Measurements from ENCODE around the gene PSME2. TPM values are rescaled to one million over a fixed set of nuclear protein-coding genes. Genes with fewer than 3 reads are reported as not detected.
A peak's percentile ranks its signal among the peaks of the same experiment; 100 is the strongest.

PSME2 gene
- total and polyA plus RNA-seq, 9 of the 15 experiments (the other 6 are each of a cell fraction or from before 2014, with no cell fraction given) = 111 to 579 (median 159) TPM

DNA sequence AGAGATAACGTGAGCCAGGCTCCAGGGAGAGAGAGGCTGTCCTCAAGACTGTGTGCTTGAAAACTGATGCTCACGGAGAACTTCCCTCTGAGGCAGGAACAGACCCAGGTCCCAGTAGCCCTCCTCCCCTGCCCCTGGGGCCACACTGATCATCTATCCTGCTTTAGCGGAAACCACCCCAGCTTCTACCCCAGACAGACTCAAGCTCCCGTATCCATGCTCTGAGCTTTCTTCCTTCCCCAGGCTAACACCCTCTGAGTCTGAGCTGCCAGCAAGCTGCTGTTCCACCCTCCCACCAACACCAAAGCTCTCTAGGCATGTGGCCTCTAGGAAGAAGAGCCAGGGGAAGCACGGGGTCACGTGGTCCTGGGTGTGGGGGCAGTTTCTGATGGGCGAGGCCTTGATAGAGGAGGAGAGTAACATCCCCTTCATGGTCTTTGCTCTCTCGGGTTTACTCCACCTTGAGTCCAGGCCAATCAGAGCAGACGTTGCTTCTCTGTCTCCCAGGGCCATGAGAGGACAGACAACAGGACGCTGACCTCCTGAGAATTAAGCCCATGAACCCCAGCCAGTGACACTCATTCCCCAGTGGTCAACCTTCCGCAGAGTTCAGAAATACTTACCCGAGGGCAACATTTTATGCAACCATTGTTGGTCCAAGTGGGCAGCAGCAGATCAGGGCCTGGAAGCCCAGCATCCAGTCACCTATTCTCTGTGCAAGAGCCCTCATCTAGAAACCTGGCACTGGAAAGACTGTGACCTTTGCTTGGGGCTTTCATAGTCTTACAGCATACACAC is 50.9 kb downstream of the PSME2 start (continued):
- TF ChIP-seq, protein P1, sequence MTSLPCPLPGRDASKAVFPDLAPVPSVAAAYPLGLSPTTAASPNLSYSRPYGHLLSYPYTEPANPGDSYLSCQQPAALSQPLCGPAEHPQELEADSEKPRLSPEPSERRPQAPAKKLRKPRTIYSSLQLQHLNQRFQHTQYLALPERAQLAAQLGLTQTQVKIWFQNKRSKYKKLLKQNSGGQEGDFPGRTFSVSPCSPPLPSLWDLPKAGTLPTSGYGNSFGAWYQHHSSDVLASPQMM (CRISPR knock-in tag; IDR thresholded peaks at IDR 0.05) = no peak
- TF ChIP-seq, protein P2, sequence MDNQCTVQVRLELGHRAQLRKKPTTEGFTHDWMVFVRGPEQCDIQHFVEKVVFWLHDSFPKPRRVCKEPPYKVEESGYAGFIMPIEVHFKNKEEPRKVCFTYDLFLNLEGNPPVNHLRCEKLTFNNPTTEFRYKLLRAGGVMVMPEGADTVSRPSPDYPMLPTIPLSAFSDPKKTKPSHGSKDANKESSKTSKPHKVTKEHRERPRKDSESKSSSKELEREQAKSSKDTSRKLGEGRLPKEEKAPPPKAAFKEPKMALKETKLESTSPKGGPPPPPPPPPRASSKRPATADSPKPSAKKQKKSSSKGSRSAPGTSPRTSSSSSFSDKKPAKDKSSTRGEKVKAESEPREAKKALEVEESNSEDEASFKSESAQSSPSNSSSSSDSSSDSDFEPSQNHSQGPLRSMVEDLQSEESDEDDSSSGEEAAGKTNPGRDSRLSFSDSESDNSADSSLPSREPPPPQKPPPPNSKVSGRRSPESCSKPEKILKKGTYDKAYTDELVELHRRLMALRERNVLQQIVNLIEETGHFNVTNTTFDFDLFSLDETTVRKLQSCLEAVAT (IDR thresholded peaks at IDR 0.05) = peak in 1 of 2 experiments; percentile 45; a peak in 1 of 4 replicates
- TF ChIP-seq U2AF2 (optimal IDR thresholded peaks at IDR 0.05; ENCODE audit: low read depth, low read length) = no peak
- TF ChIP-seq NFATC3 (IDR thresholded peaks at IDR 0.05) = no peak
- TF ChIP-seq NFYB (IDR thresholded peaks at IDR 0.05; ENCODE audit: extremely low read depth, insufficient read length) = peak; percentile 40
- no peak for TF ChIP-seq LCOR (CRISPR knock-in tag; IDR thresholded peaks at IDR 0.05)
- TF ChIP-seq ZNF444 (CRISPR knock-in tag; IDR thresholded peaks at IDR 0.05) = no peak
- TF ChIP-seq POLR3G (IDR thresholded peaks at IDR 0.05; ENCODE audit: extremely low read depth, insufficient read length, insufficient replicate concordance) = no peak
- no peak for TF ChIP-seq RUNX1 (IDR thresholded peaks at IDR 0.05; ENCODE audit: low read depth)
- TF ChIP-seq, protein P3, sequence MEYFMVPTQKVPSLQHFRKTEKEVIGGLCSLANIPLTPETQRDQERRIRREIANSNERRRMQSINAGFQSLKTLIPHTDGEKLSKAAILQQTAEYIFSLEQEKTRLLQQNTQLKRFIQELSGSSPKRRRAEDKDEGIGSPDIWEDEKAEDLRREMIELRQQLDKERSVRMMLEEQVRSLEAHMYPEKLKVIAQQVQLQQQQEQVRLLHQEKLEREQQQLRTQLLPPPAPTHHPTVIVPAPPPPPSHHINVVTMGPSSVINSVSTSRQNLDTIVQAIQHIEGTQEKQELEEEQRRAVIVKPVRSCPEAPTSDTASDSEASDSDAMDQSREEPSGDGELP (CRISPR knock-in tag; IDR thresholded peaks at IDR 0.05; ENCODE audit: borderline replicate concordance) = peak; percentile 22; the same call in 1 of the 2 replicates
- TF ChIP-seq RBM39 (optimal IDR thresholded peaks at IDR 0.05; ENCODE audit: low read depth, low read length) = peak; percentile 52
- TF ChIP-seq, protein P4, sequence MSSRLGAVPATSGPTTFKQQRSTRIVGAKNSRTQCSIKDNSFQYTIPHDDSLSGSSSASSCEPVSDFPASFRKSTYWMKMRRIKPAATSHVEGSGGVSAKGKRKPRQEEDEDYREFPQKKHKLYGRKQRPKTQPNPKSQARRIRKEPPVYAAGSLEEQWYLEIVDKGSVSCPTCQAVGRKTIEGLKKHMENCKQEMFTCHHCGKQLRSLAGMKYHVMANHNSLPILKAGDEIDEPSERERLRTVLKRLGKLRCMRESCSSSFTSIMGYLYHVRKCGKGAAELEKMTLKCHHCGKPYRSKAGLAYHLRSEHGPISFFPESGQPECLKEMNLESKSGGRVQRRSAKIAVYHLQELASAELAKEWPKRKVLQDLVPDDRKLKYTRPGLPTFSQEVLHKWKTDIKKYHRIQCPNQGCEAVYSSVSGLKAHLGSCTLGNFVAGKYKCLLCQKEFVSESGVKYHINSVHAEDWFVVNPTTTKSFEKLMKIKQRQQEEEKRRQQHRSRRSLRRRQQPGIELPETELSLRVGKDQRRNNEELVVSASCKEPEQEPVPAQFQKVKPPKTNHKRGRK (tag; IDR thresholded peaks at IDR 0.05) = no peak
- no peak for TF ChIP-seq ZNF780A (CRISPR knock-in tag; IDR thresholded peaks at IDR 0.05)
- no peak for TF ChIP-seq TGIF2 (CRISPR knock-in tag; IDR thresholded peaks at IDR 0.05)
- TF ChIP-seq, protein P5, sequence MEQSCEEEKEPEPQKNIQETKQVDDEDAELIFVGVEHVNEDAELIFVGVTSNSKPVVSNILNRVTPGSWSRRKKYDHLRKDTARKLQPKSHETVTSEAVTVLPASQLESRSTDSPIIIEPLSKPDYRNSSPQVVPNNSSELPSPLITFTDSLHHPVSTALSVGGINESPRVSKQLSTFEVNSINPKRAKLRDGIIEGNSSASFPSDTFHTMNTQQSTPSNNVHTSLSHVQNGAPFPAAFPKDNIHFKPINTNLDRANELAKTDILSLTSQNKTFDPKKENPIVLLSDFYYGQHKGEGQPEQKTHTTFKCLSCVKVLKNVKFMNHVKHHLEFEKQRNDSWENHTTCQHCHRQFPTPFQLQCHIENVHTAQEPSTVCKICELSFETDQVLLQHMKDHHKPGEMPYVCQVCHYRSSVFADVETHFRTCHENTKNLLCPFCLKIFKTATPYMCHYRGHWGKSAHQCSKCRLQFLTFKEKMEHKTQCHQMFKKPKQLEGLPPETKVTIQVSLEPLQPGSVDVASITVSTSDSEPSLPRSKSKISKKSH (CRISPR knock-in tag; IDR thresholded peaks at IDR 0.05) = no peak
- peak in 1 of 2 experiments; percentile 61; a peak in 2 of 4 replicates for TF ChIP-seq MAZ (CRISPR knock-in tag; conservative IDR thresholded peaks at IDR 0.05 in 1 of 2, IDR thresholded peaks at IDR 0.05 in 1 of 2)
- TF ChIP-seq, protein P6, sequence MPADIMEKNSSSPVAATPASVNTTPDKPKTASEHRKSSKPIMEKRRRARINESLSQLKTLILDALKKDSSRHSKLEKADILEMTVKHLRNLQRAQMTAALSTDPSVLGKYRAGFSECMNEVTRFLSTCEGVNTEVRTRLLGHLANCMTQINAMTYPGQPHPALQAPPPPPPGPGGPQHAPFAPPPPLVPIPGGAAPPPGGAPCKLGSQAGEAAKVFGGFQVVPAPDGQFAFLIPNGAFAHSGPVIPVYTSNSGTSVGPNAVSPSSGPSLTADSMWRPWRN (IDR thresholded peaks at IDR 0.05; ENCODE audit: low read depth) = no peak

Measured in K562 (cell line).